GM12878 (cell line): Measurements from ENCODE around the gene CACHD1. TPM values are rescaled to one million over a fixed set of nuclear protein-coding genes. Genes with fewer than 3 reads are reported as not detected.

ENCODE experiments used
- ATAC-seq: fragments of 200-7000 bp; cut with Tn5 transposase; 3 replicates; pipeline ENCODE4 v1.9.1; 2020; ENCODE audit warnings: mild to moderate bottlenecking, moderate library complexity
- BruUV-seq: library from RNA; stranded (reverse); fragments of 400-500 nt; replicated peaks from 2 replicates; lab custom pipeline; 2021; lab: Mats Ljungman, UMichigan
- CTCF ChIA-PET: fragments of 300-600 bp; sonication (Branson Sonifier 250); formaldehyde crosslinking; extraction: SDS; loops from one replicate; lab custom pipeline; 2021; ENCODE audit warnings: inconsistent platforms; lab: Yijun Ruan, JAX
- POLR2A ChIA-PET: fragments of 350-600 bp; formaldehyde crosslinking; extraction: SDS; loops from one replicate; lab custom pipeline; 2021; ENCODE audit warnings: inconsistent platforms; lab: Charles Lee
- RAD21 ChIA-PET: fragments of 300-600 bp; sonication (Branson Sonifier 250); formaldehyde crosslinking; loops from one replicate; lab custom pipeline; 2023; ENCODE audit warnings: antibody characterized with exemption; ENCODE audit not compliant: unreplicated experiment; lab: Charles Lee
- SMC1A ChIA-PET: fragments of 300-600 bp; sonication (Branson Sonifier 250); formaldehyde crosslinking; loops from one replicate; lab custom pipeline; 2023; ENCODE audit not compliant: unreplicated experiment, uncharacterized antibody; lab: Charles Lee
- DNase-seq: peaks from one replicate; pipeline ENCODE4 v3.0.0-alpha.2; 2011; ENCODE audit warnings: low read depth, low spot score
- FAIRE-seq: peaks from 3 replicates; lab custom pipeline; 2011; peaks lifted over from hg19 to GRCh38; lab: Jason Lieb, UNC
- H2AFZ ChIP-seq: 2 replicates; pipeline ENCODE4 v1.6.0; 2011; ENCODE audit warnings: low read depth, low read length, control low read depth; ENCODE audit not compliant: control insufficient read depth
- H3K27ac ChIP-seq: 2 replicates; pipeline ENCODE4 v1.5.1; 2011; ENCODE audit warnings: control low read depth; ENCODE audit not compliant: control insufficient read depth, insufficient read depth
- H3K27me3 ChIP-seq, 2 experiments: replicated peaks in 1 of 2; 2 replicates each; pipeline versions ENCODE4 v1.6.0 to v1.6.1; 2011; ENCODE audit warnings: low read length in 1 of 2; ENCODE audit not compliant: control insufficient read depth in 2 of 2, insufficient read depth in 2 of 2
- H3K36me3 ChIP-seq, 2 experiments: 2 replicates each; pipeline ENCODE4 v1.5.1; 2011; ENCODE audit warnings: low read length in 1 of 2; ENCODE audit not compliant: control insufficient read depth in 2 of 2, insufficient read depth in 2 of 2
- H3K4me1 ChIP-seq: 2 replicates; pipeline ENCODE4 v1.6.1; 2011; ENCODE audit warnings: mild to moderate bottlenecking, low read length, moderate library complexity, mixed read lengths; ENCODE audit not compliant: control insufficient read depth, insufficient read depth
- H3K4me2 ChIP-seq: 2 replicates; pipeline ENCODE4 v1.6.0; 2011; ENCODE audit warnings: control low read depth; ENCODE audit not compliant: control insufficient read depth, insufficient read depth
- H3K4me3 ChIP-seq: fragments of 200-600 bp; sonication (generic); 2 replicates; pipeline ENCODE4 v1.5.1; 2016
- H3K79me2 ChIP-seq: 2 replicates; pipeline ENCODE4 v1.6.0; 2011; ENCODE audit warnings: low read length; ENCODE audit not compliant: control insufficient read depth, insufficient read depth
- H3K9ac ChIP-seq: 2 replicates; pipeline ENCODE4 v1.8.0; 2011; ENCODE audit warnings: low read length, control low read depth, mixed read lengths; ENCODE audit not compliant: control insufficient read depth, insufficient read depth
- H3K9me3 ChIP-seq: replicated peaks from 3 replicates; pipeline ENCODE4 v1.5.1; 2011; ENCODE audit warnings: mild to moderate bottlenecking, low read length; ENCODE audit not compliant: control insufficient read depth, insufficient read depth
- H4K20me1 ChIP-seq: 2 replicates; pipeline ENCODE4 v1.6.0; 2011; ENCODE audit not compliant: control insufficient read depth, insufficient read depth
- ASH2L ChIP-seq: fragments of 300-600, 200-600 bp; sonication (generic); IDR thresholded peaks from 2 replicates; pipeline ENCODE4 v1.6.1; 2017; ENCODE audit warnings: low read depth, mild to moderate bottlenecking, borderline replicate concordance
- CBFB ChIP-seq: IDR thresholded peaks from 2 replicates; pipeline ENCODE4 v1.6.1; 2016; ENCODE audit warnings: antibody characterized with exemption, low read depth
- CTCF ChIP-seq, 3 experiments: IDR thresholded peaks in 2 of 3; conservative IDR thresholded peaks in 1 of 3; 2 replicates each; pipeline ENCODE4 v1.5.1; 2011; ENCODE audit warnings: low read depth in 3 of 3, low read length in 3 of 3, mild to moderate bottlenecking in 3 of 3, control low read depth in 2 of 3, moderate library complexity in 2 of 3, inconsistent platforms in 1 of 3, mixed read lengths in 1 of 3; ENCODE audit not compliant: control insufficient read depth in 2 of 3, insufficient read depth in 1 of 3; ENCODE audit errors: extremely low read depth in 1 of 3
- E2F4 ChIP-seq: IDR thresholded peaks from 2 replicates; pipeline ENCODE4 v1.6.1; 2012; ENCODE audit warnings: low read depth, low read length, improper control_type of control experiment
- EED ChIP-seq: sonication (generic); IDR thresholded peaks from 2 replicates; pipeline ENCODE4 v1.6.1; 2016; ENCODE audit warnings: antibody characterized with exemption, low read depth
- FOS ChIP-seq: IDR thresholded peaks from 3 replicates; pipeline ENCODE4 v1.6.1; 2011; ENCODE audit warnings: borderline replicate concordance; ENCODE audit not compliant: insufficient read length; ENCODE audit errors: extremely low read depth
- HDAC6 ChIP-seq: fragments of 200-600 bp; sonication (generic); IDR thresholded peaks from one replicate; pipeline ENCODE4 v1.8.0; 2017; ENCODE audit warnings: antibody characterized with exemption; ENCODE audit not compliant: unreplicated experiment
- MTA3 ChIP-seq: IDR thresholded peaks from 2 replicates; pipeline ENCODE4 v1.6.1; 2012; ENCODE audit warnings: low read length, inconsistent platforms, borderline replicate concordance
- NBN ChIP-seq: fragments of 450-650 bp; IDR thresholded peaks from 2 replicates; pipeline ENCODE4 v1.6.1; 2016
- PRDM15 ChIP-seq: fragments of 450-650 bp; formaldehyde crosslinking; IDR thresholded peaks from 2 replicates; pipeline ENCODE4 v1.4.0; 2020; ENCODE audit warnings: mild to moderate bottlenecking, moderate library complexity
- RELB ChIP-seq: fragments of 450-650 bp; IDR thresholded peaks from 2 replicates; pipeline ENCODE4 v1.6.1; 2017; ENCODE audit warnings: low read depth, mild to moderate bottlenecking, moderate library complexity
- STAT3 ChIP-seq: IDR thresholded peaks from 2 replicates; pipeline ENCODE4 v1.6.1; 2011; ENCODE audit warnings: low read depth, low read length, improper control_type of control experiment
- SUPT20H ChIP-seq: IDR thresholded peaks from 2 replicates; pipeline ENCODE4 v1.6.1; 2011; ENCODE audit warnings: low read depth, mild to moderate bottlenecking, low read length, moderate library complexity, borderline replicate concordance; ENCODE audit not compliant: control insufficient read depth
- SUZ12 ChIP-seq: fragments of 200-600 bp; sonication (generic); IDR thresholded peaks from one replicate; pipeline ENCODE4 v1.6.1; 2018; ENCODE audit warnings: antibody characterized with exemption, mild to moderate bottlenecking; ENCODE audit not compliant: unreplicated experiment
- USF1 ChIP-seq: IDR thresholded peaks from 2 replicates; pipeline ENCODE4 v1.6.1; 2011; ENCODE audit warnings: borderline replicate concordance, low read depth, mild to moderate bottlenecking, moderate library complexity, mixed read lengths, low read length; ENCODE audit not compliant: insufficient read depth; ENCODE audit errors: extremely low read length
- WGBS: methylation state at CpG from one replicate; pipeline ENCODE4 v1.1.6; 2016; ENCODE audit warnings: low lambda C conversion rate; ENCODE audit not compliant: insufficient replicate concordance, insufficient coverage; ENCODE audit errors: missing lambda C conversion rate; 5-methylcytosine and 5-hydroxymethylcytosine counted together
- in situ Hi-C: fragments of 300-500 bp; cut with MboI; formaldehyde crosslinking; loops from 9 replicates; pipeline ENCODE4 v1.14.3; 2018; ENCODE audit warnings: mixed read lengths
- intact Hi-C: fragments of 100-400 bp; cut with micrococcal nuclease; formaldehyde crosslinking; loops from one replicate; pipeline ENCODE4 v1.14.2; 2022; ENCODE audit not compliant: unreplicated experiment
- polyA plus RNA-seq, 11 experiments: library from polyadenylated mRNA; depleted of rRNA in 4 of 11; unstranded in 6 of 11; stranded (reverse) in 5 of 11; fragments of >200 nt; fragmentation: Nextera tagmentation in 4 of 11; fragmentation: Illumina TruSeq in 1 of 11; extraction: Ambion mirVana in 4 of 11; extraction: Trizol in 1 of 11; gene quantifications; 1 replicate in 1 of 11; 2 replicates in 10 of 11; pipeline versions ENCODE4 v1.2.1 to v1.2.3, GENCODE V29; 2011 to 2016; ENCODE audit warnings: inconsistent platforms in 2 of 11, missing spikeins in 2 of 11, low read depth in 1 of 11
- total RNA-seq, 4 experiments: library from RNA; depleted of rRNA in 3 of 4; stranded (reverse); fragments of >200 nt in 3 of 4; fragmentation: Illumina TruSeq in 1 of 4; extraction: Trizol in 1 of 4; gene quantifications; 2 replicates each; pipeline versions ENCODE4 v1.2.1 to v1.2.3, GENCODE V29; 2013 to 2021

Gene CACHD1
- total and polyA plus RNA-seq, 10 of the 15 experiments (the other 5 are each of a cell fraction or from before 2014, with no cell fraction given) = 0.03 TPM; not detected in 9

GRCh38 chr1:64680599-64680998 lies 210.7 kb downstream of the CACHD1 start:
- Histone ChIP-seq H3K4me3 (no peak overlapping the region), H4K20me1 (no peaks in the 10 kb centered on the region), H3K27ac (no peak overlapping the region), H3K4me2 (no peak overlapping the region), H3K36me3 (no peaks in the 10 kb centered on the region), H3K9me3 (no peaks in the 10 kb centered on the region), H3K4me1 (no peaks in the 10 kb centered on the region), H3K27me3 (no peaks in the 10 kb centered on the region), H2AFZ (no peak overlapping the region), H3K79me2 (no peaks in the 10 kb centered on the region), H3K9ac (no peak overlapping the region)
- DNase-seq = no peak
- FAIRE-seq = no peak
- in situ Hi-C loops = loop anchor here (25.0 kb wide), 1 partner anchor 357 kb away; no protein-coding TSS in a partner anchor
- TF ChIP-seq HDAC6 (no peak), CBFB (no peak), FOS (no peak), MTA3 (no peak), STAT3 (no peak), CTCF (IDR thresholded peaks at IDR 0.05 in 2 of 3, conservative IDR thresholded peaks at IDR 0.05 in 1 of 3; ENCODE audit: control insufficient read depth in 2 of 3, extremely low read depth in 1 of 3, insufficient read depth in 1 of 3, low read depth in 3 of 3, low read length in 3 of 3) (no peak), PRDM15 (CRISPR knock-in tag) (no peak), USF1 (no peak), NBN (no peak), SUPT20H (no peak), E2F4 (no peak), RELB (no peak), EED (no peak), SUZ12 (no peak), ASH2L (no peak)
- ATAC-seq = no peak
- 17% methylated on average over 2 of the region's 2 CpGs for WGBS
- ChIA-PET SMC1A (interaction anchor here (0.6 kb wide), 1 partner anchor 42 kb away, joined by 4 read pairs; no protein-coding TSS in a partner anchor), RAD21 (no interaction called here), CTCF (no interaction called here), POLR2A (interaction anchor here (0.7 kb wide), 1 partner anchor 146 kb away, joined by 8 read pairs; no protein-coding TSS in a partner anchor)
- intact Hi-C loops = no loop called here
- BruUV-seq = no TSS peak
